ENCODE results near the gene ZKSCAN5. TPM values are rescaled to one million over a fixed set of nuclear protein-coding genes. Genes with fewer than 3 reads are reported as not detected.
"Not testable (repeated sequence)": the region's sequence is repeated elsewhere in the genome, so short reads cannot be mapped to it uniquely, and the experiment has no call there.

ZKSCAN5 gene
- total RNA-seq, 1 experiment from 2014 or later: 13.3 TPM

- DNase-seq (ENCODE audit: low spot score): no peak
- Histone ChIP-seq H3K27ac (ENCODE audit: low read depth, low read length, poor library complexity, severe bottlenecking) (no peak overlapping the region), H3K9me3 (ENCODE audit: low read depth, low read length, poor library complexity, severe bottlenecking) (no peaks in the 10 kb centered on the region), H3K4me1 (ENCODE audit: insufficient read depth, low read length, poor library complexity, severe bottlenecking) (no peaks in the 10 kb centered on the region), H3K27me3 (replicated peaks; ENCODE audit: insufficient read depth, low read depth, low read length, poor library complexity) (no peaks in the 10 kb centered on the region), H3K36me3 (ENCODE audit: insufficient read depth, low read length, poor library complexity, severe bottlenecking) (peaks cover 19% of the 10 kb centered on the region), H3K4me3 (ENCODE audit: low read depth, low read length, poor library complexity, severe bottlenecking) (no peak overlapping the region)
- intact Hi-C loops (cut with micrococcal nuclease; ENCODE audit: unreplicated experiment): no loop called here
- TF ChIP-seq CTCF (conservative IDR thresholded peaks at IDR 0.05; ENCODE audit: low read depth, low read length) (no peak), EZH2 (IDR thresholded peaks at IDR 0.05; ENCODE audit: borderline replicate concordance, low read depth, low read length, poor library complexity, severe bottlenecking) (no peak)
- no TSS peak for BruUV-seq (replicated peaks)
- CTCF ChIA-PET: no interaction called here
- POLR2A ChIA-PET (ENCODE audit: low non-redundant PET): interaction anchor here (0.6 kb wide), 1 partner anchor 50 kb away, joined by 3 read pairs; no protein-coding TSS in a partner anchor
Observed at GRCh38 chr7:99576251-99576650, 71.8 kb downstream of the ZKSCAN5 start.

GRCh38 chr7:99579281-99579955 is 75.0 kb downstream of the ZKSCAN5 start:
- H3K27ac ChIP-seq (ENCODE audit: low read depth, low read length, poor library complexity, severe bottlenecking): no peak overlapping the region
- H3K4me3 ChIP-seq (ENCODE audit: low read depth, low read length, poor library complexity, severe bottlenecking): peak overlapping the region; percentile 49
- intact Hi-C loops (cut with micrococcal nuclease; ENCODE audit: unreplicated experiment): no loop called here
- ChIA-PET CTCF (no interaction called here), POLR2A (ENCODE audit: low non-redundant PET) (interaction anchor here (0.7 kb wide), 1 partner anchor 20 kb away, joined by 3 read pairs; no protein-coding TSS in a partner anchor)
- no peak for TF ChIP-seq CTCF (conservative IDR thresholded peaks at IDR 0.05; ENCODE audit: low read depth, low read length)
- no peak for TF ChIP-seq EZH2 (IDR thresholded peaks at IDR 0.05; ENCODE audit: borderline replicate concordance, low read depth, low read length, poor library complexity, severe bottlenecking)
- H3K9me3 ChIP-seq (ENCODE audit: low read depth, low read length, poor library complexity, severe bottlenecking): no peaks in the 10 kb centered on the region
- no peaks in the 10 kb centered on the region for H3K36me3 ChIP-seq (ENCODE audit: insufficient read depth, low read length, poor library complexity, severe bottlenecking)
- DNase-seq (ENCODE audit: low spot score): no peak
- H3K27me3 ChIP-seq (replicated peaks; ENCODE audit: insufficient read depth, low read depth, low read length, poor library complexity): no peaks in the 10 kb centered on the region
- no peaks in the 10 kb centered on the region for H3K4me1 ChIP-seq (ENCODE audit: insufficient read depth, low read length, poor library complexity, severe bottlenecking)
- no TSS peak for BruUV-seq (replicated peaks)

GRCh38 chr7:99579956-99580777 is 75.7 kb downstream of the ZKSCAN5 start:
- H3K27me3 ChIP-seq (replicated peaks; ENCODE audit: insufficient read depth, low read depth, low read length, poor library complexity): no peaks in the 10 kb centered on the region
- BruUV-seq (replicated peaks): no TSS peak
- H3K4me3 ChIP-seq (ENCODE audit: low read depth, low read length, poor library complexity, severe bottlenecking): peak overlapping the region; percentile 49
- no peak for TF ChIP-seq EZH2 (IDR thresholded peaks at IDR 0.05; ENCODE audit: borderline replicate concordance, low read depth, low read length, poor library complexity, severe bottlenecking)
- TF ChIP-seq CTCF (conservative IDR thresholded peaks at IDR 0.05; ENCODE audit: low read depth, low read length): peak; percentile 65
- ChIA-PET POLR2A (ENCODE audit: low non-redundant PET) (no interaction called here), CTCF (interaction anchor here (0.5 to 0.7 kb wide), 2 partner anchors 217 to 1842 kb away, joined by 5 to 7 read pairs; no protein-coding TSS in a partner anchor)
- intact Hi-C loops (cut with micrococcal nuclease; ENCODE audit: unreplicated experiment): no loop called here
- H3K27ac ChIP-seq (ENCODE audit: low read depth, low read length, poor library complexity, severe bottlenecking): no peak overlapping the region
- no peaks in the 10 kb centered on the region for H3K36me3 ChIP-seq (ENCODE audit: insufficient read depth, low read length, poor library complexity, severe bottlenecking)
- H3K9me3 ChIP-seq (ENCODE audit: low read depth, low read length, poor library complexity, severe bottlenecking): no peaks in the 10 kb centered on the region
- DNase-seq (ENCODE audit: low spot score): peak; percentile 75
- H3K4me1 ChIP-seq (ENCODE audit: insufficient read depth, low read length, poor library complexity, severe bottlenecking): no peaks in the 10 kb centered on the region

- H3K27ac ChIP-seq (ENCODE audit: low read depth, low read length, poor library complexity, severe bottlenecking); H3K9me3 ChIP-seq (ENCODE audit: low read depth, low read length, poor library complexity, severe bottlenecking); H3K4me1 ChIP-seq (ENCODE audit: insufficient read depth, low read length, poor library complexity, severe bottlenecking); H3K36me3 ChIP-seq (ENCODE audit: insufficient read depth, low read length, poor library complexity, severe bottlenecking); H3K27me3 ChIP-seq (replicated peaks; ENCODE audit: insufficient read depth, low read depth, low read length, poor library complexity); intact Hi-C loops (cut with micrococcal nuclease; ENCODE audit: unreplicated experiment); DNase-seq (ENCODE audit: low spot score); BruUV-seq (replicated peaks): not testable (repeated sequence)
- H3K4me3 ChIP-seq (ENCODE audit: low read depth, low read length, poor library complexity, severe bottlenecking): peak overlapping the region; percentile 49
- ChIA-PET POLR2A (ENCODE audit: low non-redundant PET) (interaction anchor here (0.6 kb wide), 1 partner anchor 9 kb away, joined by 3 read pairs; no protein-coding TSS in a partner anchor), CTCF (interaction anchor here (0.5 to 0.7 kb wide), 2 partner anchors 218 to 1841 kb away, joined by 5 to 7 read pairs; no protein-coding TSS in a partner anchor)
Observed at GRCh38 chr7:99580778-99581332, 76.4 kb downstream of the ZKSCAN5 start.

Measured in A673 (cell line).